CD14-positive monocyte (primary cell): ENCODE measurements around the gene CHAF1A. TPM values are rescaled to one million over a fixed set of nuclear protein-coding genes. Genes with fewer than 3 reads are reported as not detected.

Source experiments
- DNase-seq, 3 donors: peaks; one replicate each; pipeline ENCODE4 v3.0.0-alpha.2; 2011 to 2022
- H2AFZ ChIP-seq: 2 replicates; pipeline ENCODE4 v1.6.0; 2012; ENCODE audit warnings: mild to moderate bottlenecking, low read depth, low read length, inconsistent platforms; ENCODE audit not compliant: insufficient read depth, poor library complexity, severe bottlenecking
- H3K27ac ChIP-seq, 2 donors: 1 replicate in 1 of 2; 2 replicates in 1 of 2; pipeline ENCODE4 v1.5.1; 2012 to 2013; ENCODE audit warnings: low read length in 2 of 2, control low read depth in 1 of 2, inconsistent platforms in 1 of 2, low read depth in 1 of 2, mild to moderate bottlenecking in 1 of 2
- H3K27me3 ChIP-seq, 2 donors: one replicate each; pipeline versions ENCODE4 v1.6.0 to v1.6.1; 2011 to 2013; ENCODE audit warnings: low read length in 2 of 2; ENCODE audit not compliant: control insufficient read depth in 2 of 2, insufficient read depth in 2 of 2
- H3K36me3 ChIP-seq, 2 donors: replicated peaks in 1 of 2; 1 replicate in 1 of 2; 2 replicates in 1 of 2; pipeline versions ENCODE4 v1.5.1 to v1.6.1; 2012 to 2013; ENCODE audit warnings: low read length in 2 of 2, control low read depth in 1 of 2, inconsistent platforms in 1 of 2, mild to moderate bottlenecking in 1 of 2; ENCODE audit not compliant: insufficient read depth in 2 of 2, control insufficient read depth in 1 of 2
- H3K4me1 ChIP-seq, 2 donors: 1 replicate in 1 of 2; 2 replicates in 1 of 2; pipeline versions ENCODE4 v1.5.1 to v1.6.1; 2012 to 2013; ENCODE audit warnings: low read length in 2 of 2, control low read depth in 1 of 2, inconsistent platforms in 1 of 2, mild to moderate bottlenecking in 1 of 2, moderate library complexity in 1 of 2; ENCODE audit not compliant: insufficient read depth in 2 of 2, control insufficient read depth in 1 of 2
- H3K4me2 ChIP-seq: replicated peaks from 2 replicates; pipeline ENCODE3; 2012; ENCODE audit warnings: low read length, moderate library complexity, mild to moderate bottlenecking; ENCODE audit not compliant: poor library complexity, severe bottlenecking; ENCODE audit errors: extremely low read depth
- H3K4me3 ChIP-seq, 3 experiments: fragments of 200-600 bp in 1 of 3; sonication (generic) in 1 of 3; replicated peaks in 1 of 3; 1 replicate in 2 of 3; 2 replicates in 1 of 3; pipeline ENCODE4 v1.5.1; 2011 to 2013; ENCODE audit warnings: low read length in 3 of 3, mild to moderate bottlenecking in 3 of 3, control low read depth in 2 of 3, low read depth in 2 of 3, inconsistent platforms in 1 of 3, moderate library complexity in 1 of 3
- H3K79me2 ChIP-seq: 2 replicates; pipeline ENCODE4 v1.6.0; 2012; ENCODE audit warnings: mild to moderate bottlenecking, control low read depth, inconsistent platforms, low read length, moderate library complexity; ENCODE audit not compliant: insufficient read depth
- H3K9ac ChIP-seq: 2 replicates; pipeline ENCODE4 v1.6.0; 2017; ENCODE audit warnings: low read length, mild to moderate bottlenecking; ENCODE audit not compliant: insufficient read depth, poor library complexity, severe bottlenecking
- H3K9me3 ChIP-seq, 2 donors: replicated peaks in 1 of 2; 1 replicate in 1 of 2; 2 replicates in 1 of 2; pipeline versions ENCODE4 v1.5.1 to v1.6.1; 2012 to 2013; ENCODE audit warnings: low read length in 2 of 2, control low read depth in 1 of 2; ENCODE audit not compliant: control insufficient read depth in 1 of 2, insufficient read depth in 1 of 2
- H4K20me1 ChIP-seq: 2 replicates; pipeline ENCODE4 v1.6.0; 2012; ENCODE audit warnings: mild to moderate bottlenecking, low read length, control low read depth, moderate library complexity; ENCODE audit not compliant: insufficient read depth
- H3K27ac Mint-ChIP-seq, 7 donors: one replicate each; pipeline ENCODE4 v1.8.0; 2020; ENCODE audit warnings: mild to moderate bottlenecking in 7 of 7, mixed read lengths in 7 of 7, moderate library complexity in 6 of 7, inconsistent platforms in 2 of 7
- H3K27me3 Mint-ChIP-seq, 3 donors: one replicate each; pipeline ENCODE4 v1.8.0; 2021 to 2022; ENCODE audit warnings: low read depth in 3 of 3, mild to moderate bottlenecking in 3 of 3, mixed read lengths in 3 of 3, moderate library complexity in 3 of 3, inconsistent platforms in 1 of 3
- H3K36me3 Mint-ChIP-seq, 2 donors: one replicate each; pipeline ENCODE4 v1.8.0; 2020; ENCODE audit warnings: mixed read lengths in 2 of 2, inconsistent platforms in 1 of 2, mild to moderate bottlenecking in 1 of 2
- H3K4me1 Mint-ChIP-seq: one replicate; pipeline ENCODE4 v1.8.0; 2020; ENCODE audit warnings: mild to moderate bottlenecking, mixed read lengths
- H3K4me3 Mint-ChIP-seq, 2 donors: one replicate each; pipeline ENCODE4 v1.8.0; 2020; ENCODE audit warnings: mild to moderate bottlenecking in 2 of 2, mixed read lengths in 2 of 2, moderate library complexity in 1 of 2
- H3K9me3 Mint-ChIP-seq, 7 donors: one replicate each; pipeline ENCODE4 v1.8.0; 2020 to 2022; ENCODE audit warnings: mixed read lengths in 7 of 7, mild to moderate bottlenecking in 6 of 7, moderate library complexity in 6 of 7, inconsistent platforms in 2 of 7
- CTCF ChIP-seq: fragments of 200-600 bp; IDR thresholded peaks from one replicate; pipeline ENCODE4 v1.8.0; 2022; ENCODE audit warnings: antibody characterized with exemption, mild to moderate bottlenecking
- WGBS: methylation state at CpG from one replicate; pipeline ENCODE4 v1.1.5; 2013; ENCODE audit warnings: missing lambda C conversion rate; ENCODE audit not compliant: insufficient coverage; 5-methylcytosine and 5-hydroxymethylcytosine counted together
- intact Hi-C, 2 donors: fragments of 100-400 bp; cut with micrococcal nuclease; formaldehyde crosslinking; loops; one replicate each; pipeline versions ENCODE4 v1.15.0 to v1.15.1; 2023
- polyA plus RNA-seq, 3 donors: library from polyadenylated mRNA; depleted of rRNA in 1 of 3; unstranded in 2 of 3; stranded (reverse) in 1 of 3; fragments of 300-500 nt in 2 of 3; fragments of >200 nt in 1 of 3; fragmentation: Illumina TruSeq in 2 of 3; gene quantifications; 1 replicate in 2 of 3; 2 replicates in 1 of 3; pipeline ENCODE4 v1.2.3, GENCODE V29; 2012 to 2021

Gene CHAF1A
- polyA plus RNA-seq, 3 donors = 4.4 to 26.4 (median 5.4) TPM

DNA sequence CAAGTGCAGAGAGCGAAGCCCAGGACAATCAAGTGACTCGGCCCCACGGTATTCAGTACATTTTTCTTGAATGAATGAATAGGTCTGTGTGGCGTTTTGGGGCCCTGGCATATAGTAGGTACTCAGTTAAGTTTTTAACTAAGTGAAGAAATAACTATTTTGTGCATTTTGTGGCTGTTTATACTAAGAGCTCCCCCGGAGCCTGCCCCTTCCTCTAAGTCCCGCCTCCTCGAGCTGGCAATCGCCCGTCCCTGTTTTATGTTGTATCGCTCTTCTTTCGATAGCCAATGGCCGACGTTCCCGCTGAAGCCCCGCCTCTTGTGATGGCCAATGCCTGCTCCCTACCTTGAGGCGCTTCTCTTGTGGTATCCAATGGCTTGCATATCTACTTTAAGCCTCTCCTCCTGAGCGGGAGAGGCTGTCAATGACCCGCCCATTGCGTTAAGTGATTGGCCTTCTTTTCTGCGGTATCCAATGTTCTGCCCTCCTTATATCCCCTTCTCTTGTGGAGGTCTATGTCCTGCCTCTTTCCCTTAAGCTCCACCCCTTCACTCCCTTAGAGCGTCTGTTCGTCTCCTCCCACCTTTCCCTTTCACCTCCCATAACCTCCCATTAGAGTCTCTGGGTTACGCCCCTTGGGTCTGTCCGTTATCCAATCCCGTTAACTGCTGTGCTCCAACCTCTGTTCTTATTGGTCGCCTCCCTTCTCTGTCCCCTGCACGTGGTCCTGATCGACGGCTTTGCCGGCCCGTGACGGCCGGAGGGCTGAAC, 69.1 kb downstream of the CHAF1A start:
- H4K20me1 ChIP-seq = peaks cover 26% of the 10 kb centered on the region
- peak; percentile 99 to 100 (median 100) for DNase-seq
- H3K4me1 Mint-ChIP-seq = peaks cover 24% of the 10 kb centered on the region
- peaks cover 0 to 1% (median 0%) of the 10 kb centered on the region in 3 donors for H3K27me3 Mint-ChIP-seq
- peaks cover 17% of the 10 kb centered on the region for H3K79me2 ChIP-seq
- peaks cover 6 to 15% of the 10 kb centered on the region in 2 donors for H3K36me3 Mint-ChIP-seq
- peaks cover 30 to 35% of the 10 kb centered on the region in 2 donors for H3K4me1 ChIP-seq
- peak overlapping the region; percentile 79 for H2AFZ ChIP-seq
- no peak overlapping the region for H3K4me3 Mint-ChIP-seq
- no peaks in the 10 kb centered on the region for H3K27me3 ChIP-seq
- under 1% methylated on average over 21 of the region's 33 CpGs for whole genome bisulfite sequencing
- peak overlapping the region; percentile 74 to 94 (median 83) for H3K4me3 ChIP-seq
- H3K36me3 ChIP-seq = peaks cover 8 to 11% of the 10 kb centered on the region in 2 donors
- no peaks in the 10 kb centered on the region for H3K9me3 Mint-ChIP-seq
- intact Hi-C loops = loop anchor here in 1 of 2 donors (1.0 to 5.0 kb wide), 4 partner anchors 14 to 224 kb away; partner anchors contain the start of genes MPND, TNFAIP8L1, UBXN6 and YJU2
- TF ChIP-seq CTCF = no peak
- peak overlapping the region; percentile 74 to 87 for H3K27ac ChIP-seq
- peak overlapping the region; percentile 95 for H3K4me2 ChIP-seq
- H3K27ac Mint-ChIP-seq = no peak overlapping the region
- H3K9ac ChIP-seq = peak overlapping the region; percentile 68
- no peaks in the 10 kb centered on the region for H3K9me3 ChIP-seq

DNA sequence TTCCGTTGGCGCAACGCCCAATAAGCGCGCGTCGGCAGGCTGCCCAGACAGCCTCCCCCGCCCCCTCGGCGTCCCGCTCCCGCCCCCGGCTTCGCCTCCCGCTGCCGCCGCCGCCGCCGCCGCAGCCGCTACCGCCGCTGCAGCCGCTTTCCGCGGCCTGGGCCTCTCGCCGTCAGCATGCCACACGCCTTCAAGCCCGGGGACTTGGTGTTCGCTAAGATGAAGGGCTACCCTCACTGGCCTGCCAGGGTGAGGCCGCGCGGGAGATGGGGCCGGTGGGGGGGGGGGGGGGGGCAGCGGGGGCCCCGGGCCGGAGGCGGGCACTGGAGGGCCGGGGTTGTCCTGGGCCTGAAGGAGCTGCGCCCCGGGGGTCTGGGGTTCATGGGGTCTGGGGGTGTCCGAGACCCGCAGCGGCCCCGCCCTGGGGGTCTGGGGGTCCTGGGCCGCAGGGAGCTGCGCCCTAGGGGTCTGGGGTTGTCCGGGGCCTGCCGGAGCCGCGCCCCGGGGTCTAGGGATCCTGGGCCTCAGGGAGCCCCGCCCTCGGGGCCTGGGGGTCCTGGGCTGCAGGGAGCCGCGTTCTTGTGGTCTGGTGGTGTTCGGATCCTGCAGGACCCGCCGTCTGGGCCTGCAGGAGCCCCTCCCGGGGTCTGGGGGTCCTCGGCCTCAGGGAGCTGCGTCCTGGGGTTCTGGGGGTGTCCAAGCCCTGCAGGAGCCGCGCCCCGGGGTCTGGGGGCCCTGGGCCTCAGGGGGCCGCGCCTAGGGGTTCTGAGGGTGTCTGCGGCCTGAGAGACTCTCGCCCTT, 69.9 kb downstream of the CHAF1A start, which contains the start of gene HDGFL2:
HDGFL2 (plus strand) TSS at position 124 of the 801 bp plus-strand sequence; CDS start at position 178, 54 bp downstream.
- Histone ChIP-seq H3K27me3 (no peaks in the 10 kb centered on the region), H3K4me2 (peak within 1 kb of the TSS; percentile 95), H3K79me2 (peaks cover 17% of the 10 kb centered on the region), H3K36me3 (peaks cover 15 to 19% of the 10 kb centered on the region in 2 donors), H3K9ac (peak within 1 kb of the TSS; percentile 70), H3K9me3 (no peaks in the 10 kb centered on the region), H3K4me3 (peak within 1 kb of the TSS; percentile 74 to 94 (median 83)), H4K20me1 (peaks cover 26% of the 10 kb centered on the region), H3K4me1 (peaks cover 30 to 35% of the 10 kb centered on the region in 2 donors), H3K27ac (peak within 1 kb of the TSS; percentile 74 to 87), H2AFZ (peak within 1 kb of the TSS; percentile 79)
- Mint-ChIP-seq H3K27me3 (peaks cover 0 to 1% (median 0%) of the 10 kb centered on the region in 3 donors), H3K9me3 (no peaks in the 10 kb centered on the region), H3K27ac (peak within 1 kb of the TSS in 2 of 7 donors; percentile 8 to 68), H3K4me1 (peaks cover 24% of the 10 kb centered on the region), H3K36me3 (peaks cover 13 to 23% of the 10 kb centered on the region in 2 donors), H3K4me3 (peak within 1 kb of the TSS; percentile 68)
- intact Hi-C loops = loop anchor here in 1 of 2 donors (2.0 to 5.0 kb wide), 2 partner anchors 130 to 225 kb away; partner anchors contain the start of genes MPND and YJU2
- no peak for DNase-seq
- no peak for TF ChIP-seq CTCF
- 2% methylated on average over 49 of the region's 71 CpGs for WGBS
